Stimulated activated CD4-positive, alpha-beta T cell treated with anti-CD3 and anti-CD28 coated beads, Interleukin-15, amount 100 ng/mL, for 48 hours (primary cell): ENCODE data around the gene CDK5R2.
A peak's percentile ranks its signal among the peaks of the same experiment; 100 is the strongest.

ENCODE experiments used
- DNase-seq, 2 donors: peaks; one replicate each; pipeline ENCODE4 v3.0.0-alpha.2; 2020; ENCODE audit warnings: low read depth in 2 of 2

CDK5R2 gene

DNA sequence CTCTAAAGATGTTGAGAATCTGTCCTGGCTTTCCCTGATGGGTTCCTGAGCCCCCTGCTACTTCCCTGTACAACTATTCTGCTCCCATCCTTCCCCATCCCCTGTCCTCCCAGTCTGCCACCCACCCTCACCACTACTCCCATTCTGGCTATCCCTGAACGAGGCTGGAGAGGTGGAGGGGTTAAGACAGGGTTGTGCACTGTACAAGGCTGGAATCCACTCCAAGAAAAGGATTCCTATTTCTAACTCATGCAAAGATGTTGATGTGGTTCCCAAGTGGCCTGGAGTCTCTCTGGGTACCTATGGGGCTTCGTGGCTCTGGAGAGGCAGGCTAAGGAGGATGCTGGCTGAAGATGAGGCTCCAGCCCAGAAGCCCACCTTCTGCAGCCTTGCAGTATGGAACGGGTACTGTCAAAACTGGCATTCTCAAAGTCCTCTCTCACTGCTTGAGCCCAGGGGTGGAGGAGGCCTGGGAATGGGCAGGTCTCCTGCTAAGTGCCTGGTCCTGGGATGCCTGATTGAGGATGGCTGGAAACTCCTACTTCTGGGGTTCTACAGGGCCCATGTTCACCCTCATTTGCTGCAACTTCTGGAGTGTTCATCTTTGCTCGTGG is 26.8 kb downstream of the CDK5R2 start:
- no peak for DNase-seq

DNA sequence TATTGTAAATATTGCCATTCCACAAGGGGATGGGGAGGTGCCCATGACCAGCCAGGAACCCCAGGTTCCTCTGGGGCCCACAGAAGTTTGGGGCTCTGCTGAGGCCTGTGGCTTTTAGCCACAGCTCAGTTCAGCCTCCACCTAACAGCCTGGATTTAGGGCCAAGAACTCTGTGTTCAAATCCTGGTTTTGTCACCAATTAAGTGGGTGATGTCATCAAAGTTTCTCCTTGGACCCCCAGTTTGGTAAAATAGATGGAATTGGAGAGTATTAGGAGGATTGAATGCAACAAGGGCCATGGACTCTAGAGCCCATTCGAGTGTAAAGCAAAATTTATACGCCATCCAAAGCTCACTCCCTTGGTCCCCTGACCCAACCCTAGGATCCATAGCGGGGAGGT is 28.7 kb downstream of the CDK5R2 start:
- no peak for DNase-seq

DNA sequence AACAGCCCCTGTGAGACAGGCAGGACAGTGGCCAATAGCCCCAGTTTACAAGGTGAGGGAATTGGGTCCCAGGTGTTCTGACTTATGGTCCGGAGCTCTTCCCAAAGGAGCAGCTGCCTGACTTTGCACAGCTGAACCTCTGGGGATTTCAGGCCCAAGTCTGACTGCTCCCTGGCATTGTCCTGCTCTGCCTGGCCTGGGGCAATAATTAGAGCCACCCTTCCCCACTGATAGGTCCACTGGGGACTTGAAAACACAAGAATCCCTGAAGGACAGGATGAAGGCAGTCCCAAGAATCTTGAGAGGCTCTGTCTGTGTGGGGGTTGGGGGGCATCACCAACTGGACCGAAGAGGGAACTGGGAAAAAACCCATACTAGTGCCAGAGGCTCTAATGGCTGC is 29.2 kb downstream of the CDK5R2 start:
- DNase-seq: no peak

DNA sequence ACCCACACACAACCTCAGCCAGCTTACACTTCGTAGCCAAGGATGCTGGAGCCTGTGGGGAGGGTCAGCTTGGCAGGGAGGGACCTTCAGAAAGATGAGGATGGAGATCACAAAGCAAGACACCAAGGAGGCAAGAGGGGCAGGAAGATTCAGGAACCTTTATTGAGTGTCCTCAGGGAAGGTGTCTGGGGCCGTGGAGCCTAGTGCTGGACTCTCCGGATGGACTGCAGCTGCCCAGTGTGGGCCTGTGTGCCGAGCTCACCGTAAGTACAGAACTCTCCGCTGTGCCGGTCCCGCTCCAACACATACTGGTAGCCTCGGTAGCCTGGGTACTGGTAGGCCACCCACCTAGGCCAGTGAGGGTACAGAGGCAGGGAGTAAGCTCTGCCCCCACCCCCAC is 30.6 kb downstream of the CDK5R2 start:
- DNase-seq: no peak

DNA sequence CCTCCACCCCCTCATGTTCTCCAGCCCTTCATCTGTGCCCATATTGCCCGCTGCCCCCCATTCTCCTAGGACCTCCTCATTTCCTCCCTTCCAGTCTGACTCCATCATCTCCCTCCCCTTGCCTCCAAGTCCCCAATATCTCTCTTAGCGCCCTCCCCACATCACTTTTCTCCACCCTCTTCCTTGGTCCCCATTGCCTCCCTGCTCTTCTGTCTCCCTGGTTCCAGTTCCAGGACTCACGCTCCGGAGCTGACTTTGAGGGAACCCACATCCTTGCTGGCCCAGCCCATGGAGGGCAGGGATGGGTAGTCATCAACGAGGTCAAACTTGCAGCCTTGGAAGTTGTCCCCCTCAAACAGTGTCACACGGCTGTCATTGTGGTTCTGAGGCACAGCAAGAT is 31.1 kb downstream of the CDK5R2 start:
- DNase-seq: no peak

DNA sequence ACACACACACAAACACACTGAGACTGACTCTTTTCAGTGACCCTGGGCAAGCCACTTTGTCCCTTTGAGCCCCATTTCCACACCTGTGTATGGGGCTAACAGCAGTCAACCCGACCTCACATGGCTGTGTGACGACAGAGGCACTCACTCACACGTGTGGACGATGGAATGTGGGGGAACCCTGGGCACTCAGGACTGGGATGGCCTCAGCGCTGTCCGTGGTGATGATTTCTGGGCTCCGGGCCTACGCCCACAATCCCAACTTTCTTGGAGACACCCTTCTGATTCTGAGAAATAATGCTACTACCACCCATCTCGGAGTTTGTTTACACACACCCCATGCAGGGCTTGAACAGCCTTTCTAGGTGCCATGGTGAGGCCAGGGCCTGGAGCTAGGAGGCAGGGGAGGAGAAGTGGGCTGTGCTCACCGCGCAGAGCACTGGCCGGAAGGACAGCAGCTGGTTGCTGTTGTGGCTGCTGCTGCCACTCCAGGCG is 32.3 kb downstream of the CDK5R2 start:
- no peak for DNase-seq

DNA sequence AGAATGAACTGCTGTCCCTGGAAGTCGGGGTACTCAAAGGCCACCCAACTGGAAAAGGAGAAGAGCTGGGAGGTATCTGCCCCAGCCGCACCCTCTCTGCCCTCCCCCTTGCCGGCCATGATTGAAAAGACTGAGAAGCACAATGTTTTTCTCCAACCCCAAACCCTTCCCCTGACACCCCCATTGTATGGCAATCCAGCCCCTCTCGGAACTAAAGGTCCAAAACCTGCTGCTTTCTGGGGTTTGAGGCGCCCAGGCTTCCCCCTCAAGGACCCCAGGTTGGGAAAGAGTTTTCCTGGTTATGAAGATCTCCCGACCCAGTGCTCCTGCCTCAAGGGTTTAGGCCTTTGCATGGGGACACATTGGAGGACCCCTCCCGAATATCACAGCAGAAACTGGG is 32.7 kb downstream of the CDK5R2 start:
- DNase-seq: no peak

DNA sequence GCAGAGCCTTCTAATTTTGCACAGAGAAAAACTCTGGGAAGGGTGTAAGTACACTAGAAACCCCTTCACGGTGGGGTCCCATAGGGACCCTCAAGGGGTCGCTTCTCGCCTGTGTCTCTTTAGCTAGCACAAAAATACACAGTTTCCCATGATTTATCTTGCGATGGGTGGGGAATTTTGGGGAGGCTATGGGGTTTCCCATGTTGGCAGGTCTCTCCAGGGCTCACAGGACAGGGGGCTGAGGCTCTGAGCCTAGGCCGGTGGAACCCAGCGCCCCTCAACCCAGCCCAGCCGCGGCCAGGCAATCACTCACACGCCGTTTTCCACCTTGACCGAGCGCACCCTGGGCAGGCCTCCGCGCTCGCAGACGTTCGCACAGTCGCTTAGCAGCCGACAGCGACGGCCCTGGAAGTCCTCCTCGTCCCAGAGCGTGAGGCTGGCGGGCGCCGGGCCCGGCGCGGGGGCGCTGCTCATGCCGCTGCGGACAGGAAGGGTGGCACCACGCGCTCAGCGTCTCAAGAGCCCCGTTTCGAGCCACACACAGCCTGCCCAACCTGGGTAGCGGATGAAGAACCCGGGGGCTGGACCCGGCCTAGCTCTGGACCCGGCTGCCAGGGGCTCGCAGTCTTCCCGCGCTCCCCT is 33.4 kb downstream of the CDK5R2 start:
- DNase-seq: no peak

DNA sequence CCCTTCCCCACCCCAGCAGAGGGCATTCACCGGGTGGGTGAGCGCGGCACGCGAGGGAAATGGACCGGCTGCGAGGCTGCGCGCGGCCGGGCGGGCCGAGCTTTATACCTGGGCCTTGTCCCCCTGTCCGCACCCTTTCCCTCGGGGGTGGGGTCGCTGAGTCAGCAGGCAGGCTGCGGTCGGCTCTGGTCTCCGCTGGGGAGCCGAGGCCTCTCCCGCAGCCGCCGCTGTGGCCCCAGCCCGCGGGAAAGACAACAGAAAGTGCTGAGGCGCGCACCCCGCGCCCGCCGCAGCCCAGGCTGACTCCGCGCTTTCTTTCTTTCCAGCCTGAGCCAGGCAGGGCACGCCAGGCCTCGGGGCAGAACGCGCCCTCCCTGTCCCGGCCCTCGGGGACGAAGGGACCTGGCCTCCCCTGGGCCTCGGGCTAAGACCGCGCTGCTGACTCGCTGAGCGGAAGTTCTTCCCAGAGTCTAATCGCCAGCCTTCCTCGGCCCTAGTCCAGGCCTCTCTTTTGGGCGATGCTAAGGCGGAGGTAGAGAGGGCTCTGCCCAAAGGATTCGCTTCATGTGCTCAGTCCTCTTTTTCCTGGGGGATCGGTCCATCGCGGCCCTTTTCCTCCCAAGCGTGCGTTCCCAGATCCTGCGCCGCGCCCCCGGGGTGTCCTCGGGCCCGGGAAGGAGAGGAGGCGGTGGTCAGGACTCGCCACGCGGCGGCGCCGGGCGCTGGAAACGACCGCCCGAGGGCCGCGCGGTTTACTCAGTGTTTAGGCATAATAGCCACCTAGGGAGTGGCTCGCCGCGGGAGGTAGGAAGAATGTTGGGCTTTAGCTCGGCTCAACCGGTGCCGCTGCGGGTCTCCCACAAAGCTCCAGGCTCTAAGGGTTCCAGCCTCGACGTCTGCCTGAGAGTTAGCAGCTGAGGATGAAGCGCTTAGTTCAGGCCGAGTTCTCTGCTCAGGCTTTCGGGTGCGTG is 34.2 kb downstream of the CDK5R2 start, which contains the start of gene CRYBA2:
CRYBA2 (minus strand) TSS at position 78 of the 971 bp plus-strand sequence. CDS start 246 bp downstream, outside the sequence.
- DNase-seq: no peak

DNA sequence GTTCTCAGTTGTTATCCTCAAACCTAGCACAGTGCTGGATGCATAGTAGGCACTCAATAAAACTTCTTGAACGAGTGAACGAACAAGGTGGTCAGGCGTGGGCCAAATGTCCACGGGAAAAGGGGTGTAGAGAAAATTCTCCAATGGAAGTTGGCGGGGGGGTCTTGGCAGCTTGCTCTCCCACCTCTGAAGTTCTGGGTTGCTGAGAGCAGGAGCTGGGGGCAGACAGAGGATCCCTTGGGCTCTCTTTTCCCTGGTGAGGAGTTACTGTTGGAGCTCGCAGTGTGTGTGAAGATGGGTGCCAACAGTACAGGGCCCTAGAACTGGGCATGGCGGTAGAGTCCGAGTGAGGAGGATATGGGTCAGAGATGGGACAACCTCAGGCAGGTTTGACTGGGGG is 36.1 kb downstream of the CDK5R2 start:
- no peak for DNase-seq

DNA sequence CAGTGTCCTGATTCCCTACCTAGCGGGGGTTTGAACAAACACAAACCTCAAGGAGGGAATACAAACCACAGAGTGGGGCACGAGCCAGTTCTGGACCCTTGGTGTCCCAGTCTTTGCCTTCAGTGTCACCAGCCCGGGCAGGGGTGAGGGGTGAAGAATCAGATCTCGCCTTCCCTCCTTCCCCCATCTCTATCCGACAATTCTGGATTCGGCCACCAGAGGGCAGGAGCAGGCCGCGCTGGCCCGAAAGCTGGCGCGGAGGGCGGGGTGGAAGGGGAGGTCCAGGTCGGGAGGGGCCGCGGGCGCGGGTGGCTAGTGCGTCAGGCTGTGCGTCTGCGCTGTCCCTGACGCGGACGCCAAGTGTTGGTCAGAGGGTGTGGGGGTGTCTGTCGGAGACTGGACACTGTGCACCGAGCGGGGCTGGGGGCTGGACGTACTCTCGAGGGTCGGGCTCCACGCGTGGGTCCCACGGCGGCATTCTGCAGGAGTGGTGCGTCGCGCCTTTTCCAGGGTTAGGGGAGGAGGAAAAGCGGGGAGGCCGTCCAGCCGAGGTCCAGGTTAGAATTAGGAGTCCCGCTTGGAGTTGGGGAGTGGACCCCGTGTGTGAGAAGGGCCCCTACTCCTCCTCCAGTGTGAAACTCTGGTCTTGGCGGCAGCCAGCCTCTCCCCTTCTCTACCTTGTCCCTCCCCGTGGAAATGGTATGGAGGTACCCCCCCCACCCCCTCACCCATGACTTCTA is 36.7 kb downstream of the CDK5R2 start:
- DNase-seq: peak; percentile 59 to 79

DNA sequence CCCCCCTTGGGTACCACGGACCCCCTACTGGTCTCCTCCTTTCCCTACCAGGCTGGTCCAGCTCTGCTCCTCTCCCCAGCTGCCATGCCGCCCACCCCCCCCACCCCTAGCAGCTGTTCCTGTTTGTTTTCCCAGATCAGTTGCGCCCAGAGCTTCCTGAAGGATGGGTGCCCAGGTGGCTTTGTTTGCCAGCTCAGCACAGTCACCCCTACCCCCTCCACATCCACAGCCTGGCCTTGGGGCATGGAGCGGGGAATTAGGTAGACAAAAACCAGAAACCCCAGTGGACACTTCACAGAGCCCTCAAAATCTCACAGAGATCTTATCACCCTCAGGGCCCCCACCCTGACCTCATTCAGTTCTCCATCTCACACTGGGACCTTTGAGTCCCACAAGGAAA is 37.5 kb downstream of the CDK5R2 start:
- no peak for DNase-seq

DNA sequence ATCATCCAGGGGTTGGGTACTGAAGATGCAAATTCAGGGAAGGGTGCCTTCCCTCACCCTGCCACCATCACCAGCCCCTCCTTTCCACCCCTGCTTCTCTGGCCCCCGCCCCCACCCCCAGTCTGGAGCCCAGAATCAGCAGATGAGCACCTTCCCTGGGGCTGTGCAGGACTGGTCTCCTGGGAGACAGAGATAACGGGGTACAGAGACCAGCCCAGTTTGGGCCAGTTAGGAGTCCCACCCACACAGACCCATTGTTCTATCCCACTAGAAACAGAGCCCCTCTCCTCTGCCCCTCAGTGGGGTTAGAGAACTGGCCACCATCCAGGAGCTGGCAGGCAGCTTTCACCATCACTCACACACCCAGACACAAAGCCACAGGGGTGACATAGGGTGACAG is 38.3 kb downstream of the CDK5R2 start:
- DNase-seq: no peak

DNA sequence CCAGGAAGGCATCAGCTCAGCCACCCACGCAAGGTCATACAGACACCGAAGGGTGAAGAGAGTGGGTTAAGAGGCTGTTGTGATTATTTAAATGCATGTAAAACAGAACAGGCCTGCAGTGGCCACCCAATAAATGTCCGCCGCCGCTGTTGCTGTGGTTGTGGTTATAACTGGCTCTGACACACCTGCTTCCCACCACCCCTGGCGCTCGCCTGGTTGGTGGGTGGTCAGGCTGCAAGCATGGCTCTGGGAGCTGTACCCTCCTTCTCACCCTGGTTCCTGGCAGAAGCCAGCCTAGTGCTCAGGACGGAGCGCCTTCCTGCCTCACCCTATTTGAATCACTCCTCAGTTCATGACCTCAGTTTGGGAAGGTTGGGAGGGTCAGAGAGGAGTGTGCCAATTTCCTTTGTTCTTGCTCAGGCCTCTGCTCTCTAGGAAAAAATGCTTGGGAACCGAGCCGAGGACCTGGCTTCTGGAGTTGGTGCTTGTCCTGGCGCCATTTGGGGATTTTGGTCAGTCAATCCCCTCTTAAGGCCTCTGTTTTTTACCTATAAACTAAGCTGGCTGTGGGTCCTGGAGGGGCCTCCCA is 39.0 kb downstream of the CDK5R2 start:
- DNase-seq: no peak

DNA sequence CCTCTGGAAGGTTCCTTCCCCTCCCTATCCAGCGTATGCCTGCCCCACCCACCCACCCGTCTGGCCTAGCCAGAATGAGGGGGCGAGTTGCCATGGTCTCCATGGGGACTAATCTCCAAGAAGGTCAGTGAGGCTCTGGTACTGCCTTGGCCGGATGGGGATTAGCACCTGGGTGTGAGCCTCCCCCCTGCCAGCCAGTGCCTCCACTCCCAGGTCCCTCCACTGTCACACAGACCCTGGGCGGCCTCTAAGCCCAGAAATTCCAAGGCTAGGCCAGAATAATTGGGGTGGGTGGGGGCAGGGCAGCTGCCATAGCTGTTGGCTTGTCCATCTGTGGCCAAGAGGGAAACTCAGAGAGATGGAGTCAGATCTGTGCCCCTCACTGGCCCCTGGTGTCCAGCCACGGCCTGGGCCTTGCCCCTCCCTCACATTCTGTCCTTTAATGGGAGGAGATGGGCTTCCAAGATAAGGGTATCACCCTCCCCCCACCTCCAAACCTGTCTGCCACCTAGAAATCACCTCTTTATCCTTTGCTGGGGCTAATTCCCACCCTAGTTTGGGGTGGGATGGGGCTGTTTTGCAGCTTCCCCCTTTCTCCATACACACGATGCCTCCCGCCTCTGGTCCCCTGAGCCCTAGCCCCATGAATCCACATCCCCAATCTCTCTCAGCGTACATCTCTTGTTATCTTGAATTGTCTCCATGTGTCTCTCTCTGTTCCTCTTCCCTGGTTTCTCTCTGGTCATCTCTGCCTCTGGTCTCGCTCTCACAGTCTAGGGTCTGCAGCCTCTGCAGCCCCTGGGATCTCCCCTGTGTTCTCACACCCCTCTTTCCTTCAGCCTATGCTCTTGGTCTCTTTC is 39.8 kb downstream of the CDK5R2 start:
- no peak for DNase-seq

DNA sequence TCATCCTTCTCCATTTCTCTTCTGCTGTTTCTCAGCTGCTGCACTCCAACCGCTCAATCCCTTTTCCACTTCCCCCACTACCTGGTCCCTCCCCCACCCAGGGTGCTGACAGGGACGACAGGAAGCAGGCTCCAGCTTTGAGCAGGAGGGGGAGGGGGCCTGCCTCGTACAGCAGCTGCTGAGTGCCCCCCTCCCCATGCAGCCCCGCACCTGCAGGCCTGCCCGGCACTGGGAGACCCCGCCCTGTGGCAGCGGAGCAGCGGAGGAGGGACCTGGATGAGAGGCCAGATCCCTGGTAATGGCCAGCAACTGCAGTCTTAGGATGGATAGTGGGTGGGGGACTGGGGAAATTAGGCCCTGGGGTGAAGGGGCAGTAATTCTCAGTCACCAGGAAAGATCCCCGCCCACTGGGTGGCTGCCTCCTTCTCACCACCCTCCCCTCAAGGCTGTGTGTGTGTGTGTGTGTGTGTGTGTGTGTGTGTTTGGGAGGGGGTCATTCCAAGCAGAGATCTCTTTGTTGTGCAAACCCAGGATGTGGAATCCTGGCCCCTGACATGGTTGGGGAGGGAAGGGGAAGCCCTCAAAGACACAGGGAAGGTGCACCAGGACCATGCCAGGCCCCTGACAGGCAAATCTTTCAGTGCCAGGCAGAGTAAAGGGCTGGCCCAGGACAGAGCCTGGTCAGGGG is 40.6 kb downstream of the CDK5R2 start:
- no peak for DNase-seq

DNA sequence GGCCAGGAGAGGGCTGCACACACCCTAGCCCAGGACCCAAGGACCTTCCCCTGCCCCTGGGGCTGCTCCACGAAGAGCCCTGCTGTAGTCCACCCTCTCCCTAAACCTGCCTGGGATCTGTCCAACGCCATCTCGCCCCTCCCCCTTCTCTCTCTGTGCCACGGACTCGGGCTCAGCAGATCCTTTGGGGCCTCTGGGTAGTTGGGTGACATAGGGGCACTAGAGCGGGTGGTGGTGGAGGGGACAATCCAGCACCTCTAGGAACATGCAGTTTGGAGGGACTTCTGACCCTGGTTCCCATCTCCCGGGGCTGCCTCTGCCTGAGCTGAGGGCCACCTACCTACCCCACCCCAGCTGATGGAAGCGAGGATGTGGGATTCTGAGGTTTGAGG is 41.1 kb downstream of the CDK5R2 start:
- DNase-seq: no peak

DNA sequence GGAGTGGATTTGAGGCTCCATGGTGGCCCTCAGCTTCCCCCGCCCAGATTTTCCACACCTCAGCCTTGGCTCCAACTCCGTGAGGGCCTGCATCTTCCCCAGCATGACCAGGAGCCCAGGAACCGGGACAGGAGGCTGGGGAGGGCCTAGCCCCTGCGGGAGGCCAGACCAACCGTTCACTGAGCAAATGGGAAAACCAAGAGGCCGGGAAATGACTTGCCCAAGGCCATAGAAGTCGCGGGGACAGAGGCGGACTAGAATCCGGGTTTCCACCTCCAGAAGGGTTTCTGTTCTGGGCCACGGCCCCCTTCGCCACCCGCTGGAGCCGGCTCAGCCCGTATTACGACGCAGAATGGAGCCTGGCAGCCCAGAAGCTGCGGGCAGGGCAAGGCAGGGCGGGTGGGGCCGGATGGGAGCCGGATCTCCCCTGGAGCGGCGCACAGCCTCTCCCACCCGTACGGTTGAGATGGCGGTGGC is 41.7 kb downstream of the CDK5R2 start:
- DNase-seq: no peak

DNA sequence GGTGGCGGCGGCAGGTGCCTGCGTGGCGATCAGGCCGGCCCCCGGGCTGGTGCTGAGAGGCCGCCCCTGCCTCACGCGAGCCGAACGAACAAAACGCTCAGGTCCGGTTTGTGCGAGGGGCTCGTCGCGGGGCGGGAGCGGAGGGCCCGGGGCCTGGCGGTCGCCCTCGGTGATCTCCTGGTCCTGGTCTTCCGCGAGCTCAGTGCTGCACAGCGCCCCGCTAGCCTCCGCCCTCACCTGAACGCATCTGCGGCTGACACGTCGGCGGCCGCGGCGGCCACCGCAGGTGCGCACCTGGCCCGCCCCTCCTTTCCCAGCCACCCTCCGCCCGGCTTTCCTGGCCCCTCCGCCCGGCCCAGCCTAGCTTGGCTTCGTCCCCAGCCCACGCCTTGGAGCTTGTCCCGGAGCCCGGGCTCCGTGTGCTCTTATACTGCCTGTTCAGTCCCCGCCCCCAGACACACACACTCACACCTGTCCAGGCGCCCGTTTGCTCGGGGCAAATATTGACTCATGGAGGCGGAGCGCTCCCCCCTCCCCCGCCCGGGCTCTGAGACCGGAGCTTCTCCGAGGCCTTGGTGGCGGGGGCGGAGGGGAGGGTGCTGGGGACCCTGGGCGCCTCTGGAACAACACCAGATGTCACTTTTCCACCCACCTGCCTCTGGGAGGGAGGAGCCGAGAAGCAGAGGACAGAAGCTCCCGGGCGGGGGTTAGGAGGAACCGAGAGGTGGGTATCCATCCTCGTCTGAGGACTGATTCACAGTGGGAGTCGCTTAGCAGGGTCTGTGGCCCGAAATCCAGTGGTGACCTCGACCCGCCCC is 42.3 kb downstream of the CDK5R2 start:
- DNase-seq: peak in 1 of 2 donors; percentile 35
